Embryonic facial prominence (tissue), 1 donor: ENCODE measurements around the gene HES6.

ENCODE experiments used
- DNase-seq: peaks from one replicate; pipeline ENCODE4 v3.0.0-alpha.2; 2016; ENCODE audit errors: extremely low spot score

Gene HES6

DNA sequence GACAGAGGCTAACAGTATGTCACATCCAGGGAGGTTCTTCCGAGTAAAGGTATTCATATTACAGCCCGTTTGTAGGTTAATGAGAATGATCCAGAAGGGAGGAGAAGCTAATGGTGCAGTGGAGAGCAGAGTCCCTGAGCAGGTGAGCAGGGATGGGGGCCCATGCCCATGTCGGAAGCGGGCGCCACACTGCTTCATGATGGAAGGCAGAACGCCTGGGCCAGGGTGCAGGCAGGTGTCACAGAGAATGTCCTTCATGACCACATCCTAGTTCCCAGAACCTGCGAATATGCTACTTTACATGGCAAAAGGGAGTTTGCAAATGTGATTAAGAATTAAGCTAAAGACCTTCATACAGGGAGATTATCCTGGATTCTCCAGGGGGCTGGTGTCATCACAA is 4.0 kb downstream of the HES6 start:
- no peak for DNase-seq

DNA sequence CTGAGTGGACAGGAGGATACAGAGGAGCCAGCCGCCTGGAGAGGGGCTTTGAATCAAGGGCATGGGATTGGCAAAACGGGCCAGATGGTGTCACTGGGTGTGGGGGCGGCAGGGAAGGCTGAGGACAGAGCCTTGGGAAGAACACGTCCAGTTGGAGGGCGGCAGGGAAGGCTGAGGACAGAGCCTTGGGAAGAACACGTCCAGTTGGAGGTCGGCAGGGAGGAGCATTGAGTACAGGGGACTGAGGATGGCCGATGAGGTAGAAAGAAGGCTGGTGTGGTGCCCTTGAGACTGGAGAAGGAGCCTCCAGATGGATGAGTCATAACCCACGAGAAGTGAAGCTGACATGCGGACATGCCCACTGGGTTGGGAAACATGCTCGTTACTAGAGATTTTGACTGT is 4.5 kb downstream of the HES6 start:
- no peak for DNase-seq

DNA sequence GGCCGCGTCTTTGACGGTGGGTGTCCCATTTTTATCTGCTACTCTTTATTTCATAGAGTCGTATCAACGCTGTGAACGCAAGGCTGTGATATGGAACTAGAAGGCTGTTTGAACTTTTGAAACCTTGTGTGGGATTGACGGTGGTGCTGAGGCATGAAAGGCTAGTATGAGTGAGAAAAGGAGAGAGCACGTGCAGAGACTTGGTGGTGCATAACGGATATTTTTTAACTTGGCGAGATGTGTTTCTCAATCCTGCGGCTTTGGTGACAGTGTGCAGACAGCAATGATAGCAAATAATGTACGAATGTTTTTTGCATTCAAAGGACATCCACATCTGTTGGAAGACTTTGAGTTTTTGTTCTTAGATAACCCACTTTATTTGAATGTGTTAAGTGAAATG is 6.2 kb downstream of the HES6 start:
- no peak for DNase-seq

DNA sequence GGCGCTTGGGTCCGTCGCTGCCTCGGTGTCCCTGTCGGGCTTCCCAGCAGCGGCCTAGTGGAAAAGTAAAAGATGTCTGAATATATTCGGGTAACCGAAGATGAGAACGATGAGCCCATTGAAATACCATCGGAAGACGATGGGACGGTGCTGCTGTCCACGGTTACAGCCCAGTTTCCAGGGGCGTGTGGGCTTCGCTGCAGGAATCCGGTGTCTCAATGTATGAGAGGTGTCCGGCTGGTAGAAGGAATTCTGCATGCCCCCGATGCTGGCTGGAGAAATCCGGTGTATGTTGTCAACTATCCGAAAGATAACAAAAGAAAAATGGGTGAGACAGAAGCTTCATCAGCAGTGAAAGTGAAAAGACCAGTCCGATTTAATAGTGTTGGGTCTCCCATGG is 8.0 kb downstream of the HES6 start:
- DNase-seq, result no peak

DNA sequence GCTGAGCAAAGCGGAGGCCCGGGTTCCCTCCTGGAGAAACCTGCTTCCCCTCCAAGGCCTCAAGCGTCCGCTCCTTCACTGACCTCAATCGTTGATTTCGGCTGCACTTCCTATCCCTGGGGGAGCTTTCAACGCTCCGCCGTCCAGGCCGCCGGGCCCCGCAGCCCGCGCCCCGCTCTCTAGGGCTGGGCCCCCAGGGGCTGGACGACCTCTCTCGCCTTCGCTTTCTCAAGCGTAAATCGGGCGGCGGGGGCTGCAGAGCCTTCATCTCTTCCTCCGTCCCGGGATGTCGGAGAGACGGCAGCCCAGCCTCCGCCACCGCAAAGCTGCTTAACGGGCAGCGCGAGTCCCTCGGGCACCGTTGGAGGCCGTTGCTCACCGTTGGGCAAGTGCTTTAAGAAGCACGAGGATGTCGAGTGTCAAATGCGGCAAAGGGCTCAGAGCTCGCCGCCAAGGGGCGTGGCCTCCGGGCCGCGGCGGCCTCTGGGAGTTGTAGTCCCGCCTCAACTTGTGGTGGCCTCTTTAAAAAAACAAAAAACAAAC is 8.5 kb downstream of the HES6 start:
- no peak for DNase-seq

DNA sequence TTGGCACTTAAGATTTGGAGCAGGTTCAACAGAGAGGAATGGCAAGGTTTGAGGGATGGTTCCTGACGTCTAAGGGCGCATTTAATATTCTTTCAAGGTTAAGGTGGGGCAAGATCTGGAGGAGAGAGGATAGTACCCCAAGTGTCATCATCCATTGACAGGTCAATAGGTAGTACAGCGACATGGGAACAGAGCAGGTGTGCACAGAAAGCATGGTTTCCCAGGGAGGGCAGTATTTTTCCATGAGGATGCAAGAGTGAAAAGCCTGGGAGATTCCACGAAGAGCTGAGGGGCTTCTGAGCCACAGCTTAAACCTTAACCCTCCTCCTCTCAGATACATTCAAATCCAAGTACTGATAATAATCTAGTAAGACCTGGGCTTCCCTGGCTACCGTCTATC is 9.1 kb downstream of the HES6 start:
- no peak for DNase-seq

DNA sequence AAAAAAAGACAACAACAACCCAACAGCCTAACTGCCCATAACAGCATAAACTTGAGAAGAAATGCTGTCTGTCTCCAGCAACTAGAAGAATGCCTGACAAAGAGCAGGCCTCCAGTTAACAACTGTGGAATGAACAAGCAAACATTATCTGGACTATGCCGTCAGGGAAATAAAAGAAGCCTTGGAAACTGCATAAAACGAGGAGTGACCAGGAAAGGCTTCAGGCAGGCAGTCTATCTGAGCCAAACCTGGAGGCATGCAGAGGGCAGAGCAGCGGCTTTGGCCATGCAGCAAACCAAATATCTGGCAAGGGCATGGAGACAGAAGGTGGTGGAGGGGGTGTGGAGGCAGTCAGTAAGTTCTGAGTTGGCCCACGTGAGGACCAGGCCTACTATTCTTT is 11.1 kb downstream of the HES6 start:
- no peak for DNase-seq

DNA sequence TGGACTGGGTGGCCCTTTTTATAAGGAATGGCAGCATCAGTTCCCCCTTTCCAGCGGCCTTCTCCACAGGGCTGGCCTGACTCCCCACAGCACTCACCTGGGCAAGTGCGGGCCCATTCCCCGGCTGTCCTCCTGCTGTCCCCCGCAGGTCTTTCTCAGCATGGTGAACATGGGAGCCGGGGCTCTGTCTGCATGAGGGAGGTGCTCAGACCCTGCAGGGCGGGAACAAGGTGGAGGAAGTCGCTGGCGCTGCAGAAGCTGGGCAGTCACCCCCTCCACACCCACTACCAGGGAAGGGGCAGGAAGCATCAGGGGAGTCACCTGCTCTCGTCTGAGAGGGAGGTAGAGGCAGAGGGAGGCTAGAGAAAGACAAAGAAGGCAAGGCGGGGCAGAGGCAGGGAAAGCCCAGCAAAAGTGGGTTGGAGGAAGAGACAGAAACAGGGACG is 12.2 kb downstream of the HES6 start:
- DNase-seq, result no peak

DNA sequence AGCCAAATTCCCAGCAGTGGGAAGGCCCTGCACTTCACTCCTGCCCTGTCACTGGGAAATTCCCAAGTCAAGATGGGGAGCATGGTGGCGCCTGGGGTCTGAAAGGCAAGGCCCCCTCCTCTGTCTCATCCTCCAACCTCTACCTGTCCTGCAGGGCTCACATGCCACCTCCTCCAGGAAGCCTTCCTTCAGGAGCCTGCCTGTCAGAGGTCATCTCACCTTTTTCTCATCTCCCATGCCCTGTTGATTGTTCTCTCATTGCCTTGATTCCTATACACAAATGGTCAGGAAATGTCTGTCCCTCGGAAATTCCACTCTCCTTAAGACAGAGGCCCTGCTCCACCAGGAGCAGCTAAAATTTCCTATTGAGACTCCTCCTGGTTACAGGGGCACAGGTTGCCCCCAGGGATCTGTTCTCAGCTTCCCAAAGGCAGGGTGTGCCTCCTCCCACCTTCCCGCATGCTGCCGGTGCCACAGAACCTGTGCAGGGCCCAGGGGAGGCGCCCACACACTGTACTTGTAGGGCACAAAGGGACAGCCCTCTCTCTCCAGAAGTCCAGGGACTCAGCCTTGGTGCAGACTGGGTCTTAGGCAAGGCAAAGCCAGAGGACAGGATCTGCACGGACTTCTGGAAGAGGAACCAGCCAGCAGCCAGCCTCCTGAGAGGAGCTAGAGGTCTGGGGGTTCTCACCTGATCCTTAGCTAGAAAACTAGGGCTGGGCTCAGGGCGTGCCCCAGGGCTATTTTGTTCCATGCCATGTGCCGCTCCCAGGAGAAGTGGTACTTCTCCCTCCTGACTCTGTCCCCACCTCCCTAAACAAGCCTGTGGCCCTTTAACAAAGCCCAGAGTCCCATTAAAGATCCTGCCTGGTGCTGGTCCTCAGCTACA is 12.9 kb downstream of the HES6 start:
- DNase-seq, result no peak

DNA sequence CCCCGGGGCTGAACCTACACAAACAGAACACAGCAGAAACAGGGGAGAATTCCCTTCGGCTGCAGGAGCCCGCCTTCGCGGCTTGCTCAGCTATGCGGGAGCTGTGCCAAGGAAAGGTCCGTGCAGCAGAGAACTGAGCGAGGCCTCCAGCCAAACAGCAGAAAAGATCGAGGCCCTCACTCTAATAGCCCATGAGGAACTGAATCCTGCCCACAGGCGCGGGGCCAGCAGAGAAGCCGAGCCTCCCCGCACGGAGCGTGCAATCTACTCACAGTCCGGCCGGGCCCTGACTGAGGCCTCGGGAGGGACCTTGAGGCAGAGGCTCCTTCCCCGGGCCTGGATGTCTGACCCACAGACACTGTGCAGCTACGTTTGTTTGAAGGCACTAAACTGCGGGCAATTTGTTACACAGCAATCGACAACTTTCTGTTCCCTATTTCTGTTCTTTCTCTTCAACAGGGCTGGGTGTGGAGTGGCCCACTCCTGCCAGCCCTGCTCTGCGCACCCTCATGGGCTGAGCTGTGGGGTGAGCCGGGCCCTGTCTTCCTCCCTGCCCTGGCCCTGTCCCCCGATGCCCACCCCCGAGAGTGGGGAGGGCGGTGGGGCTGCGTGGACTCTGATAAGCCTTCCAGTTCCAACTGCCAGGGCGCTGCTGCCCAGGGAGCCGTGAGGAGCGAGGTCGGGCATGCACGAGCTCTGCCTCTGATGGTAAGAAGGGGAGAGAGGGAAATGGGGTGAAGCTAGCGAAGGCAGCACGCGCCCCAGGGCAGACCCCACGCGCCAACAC is 13.7 kb downstream of the HES6 start:
- DNase-seq, result no peak

DNA sequence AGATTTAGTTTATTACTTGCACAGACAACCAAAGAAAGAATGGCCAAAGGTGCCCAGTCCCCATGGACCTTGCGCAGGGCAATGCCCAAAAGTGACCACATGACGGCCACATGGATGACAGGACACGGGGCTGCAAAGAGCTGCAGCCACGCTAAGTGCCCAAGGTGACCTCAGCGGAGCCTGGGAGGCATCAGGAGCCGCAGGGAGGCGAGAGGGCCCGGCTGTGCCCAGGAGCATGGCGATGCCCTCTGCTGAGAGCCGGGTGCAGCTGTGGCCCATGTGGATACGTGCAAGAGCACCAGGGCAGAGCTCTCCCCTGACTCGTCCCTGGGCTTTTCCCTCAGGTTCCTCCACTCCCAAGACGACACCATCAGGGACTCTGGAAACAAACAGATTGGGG is 14.7 kb downstream of the HES6 start:
- no peak for DNase-seq

DNA sequence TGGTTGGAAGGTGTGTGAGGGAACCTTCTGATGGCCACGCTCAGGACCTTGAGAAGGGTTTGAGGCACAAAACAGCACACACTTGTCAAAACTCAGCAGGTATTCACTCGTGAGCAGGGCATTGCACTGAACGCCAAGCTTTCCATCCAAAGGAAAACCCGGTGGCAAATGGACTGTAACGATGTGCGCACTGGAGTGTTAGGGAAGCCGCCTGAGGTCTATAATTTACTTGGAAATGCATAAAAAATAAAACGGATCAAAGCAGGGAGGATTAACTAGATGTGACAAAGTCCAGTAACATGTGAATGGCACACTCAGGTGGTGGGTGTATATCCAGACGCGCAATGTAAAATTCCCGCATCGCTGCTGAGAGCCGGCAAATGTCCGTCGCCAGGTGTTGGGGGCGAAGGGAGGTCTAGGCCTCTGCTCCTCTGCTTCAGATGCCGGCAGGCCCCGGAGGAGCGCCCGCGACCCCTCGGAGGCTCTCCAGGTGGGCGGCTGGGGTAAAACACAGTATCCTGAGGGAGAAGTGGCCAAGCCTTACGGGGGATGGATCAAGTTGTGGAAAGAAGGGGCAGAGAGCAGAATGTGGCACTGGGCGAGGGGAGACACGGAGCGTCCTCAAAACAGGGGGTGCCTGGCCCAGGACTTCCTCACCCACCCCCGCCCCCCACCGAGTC is 15.3 kb downstream of the HES6 start:
- no peak for DNase-seq

DNA sequence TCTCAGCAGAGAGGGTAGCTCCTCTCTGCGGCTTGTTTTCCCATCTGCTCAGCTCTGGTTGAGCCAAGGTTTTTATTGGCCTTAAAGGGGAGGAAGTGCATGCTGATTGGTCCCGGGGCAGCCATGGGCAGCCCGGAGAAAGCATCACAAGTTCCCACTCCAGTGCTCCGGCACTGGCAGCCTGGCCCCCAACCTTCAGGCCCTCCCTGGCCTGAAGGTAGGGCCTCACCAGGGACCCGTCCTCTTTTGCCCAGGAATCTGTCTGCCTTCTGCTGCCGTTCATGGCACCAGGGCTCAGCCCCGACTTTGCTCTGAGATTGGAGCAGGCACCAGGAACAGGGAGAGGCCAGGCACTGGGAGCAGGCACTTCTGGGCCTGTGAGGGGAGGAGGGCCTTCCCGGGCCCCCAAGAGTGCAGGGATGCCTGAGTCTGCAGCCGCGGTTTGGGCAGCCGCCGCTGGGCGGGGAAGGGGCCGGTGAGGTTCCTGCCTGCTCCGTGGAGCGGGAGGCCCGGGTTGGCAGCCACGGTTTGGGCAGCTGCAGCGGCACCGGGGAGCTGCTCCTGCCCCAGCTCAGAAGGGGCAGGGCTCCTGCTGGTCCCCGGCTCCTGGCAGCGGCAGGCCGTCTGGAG is 18.8 kb downstream of the HES6 start:
- no peak for DNase-seq

DNA sequence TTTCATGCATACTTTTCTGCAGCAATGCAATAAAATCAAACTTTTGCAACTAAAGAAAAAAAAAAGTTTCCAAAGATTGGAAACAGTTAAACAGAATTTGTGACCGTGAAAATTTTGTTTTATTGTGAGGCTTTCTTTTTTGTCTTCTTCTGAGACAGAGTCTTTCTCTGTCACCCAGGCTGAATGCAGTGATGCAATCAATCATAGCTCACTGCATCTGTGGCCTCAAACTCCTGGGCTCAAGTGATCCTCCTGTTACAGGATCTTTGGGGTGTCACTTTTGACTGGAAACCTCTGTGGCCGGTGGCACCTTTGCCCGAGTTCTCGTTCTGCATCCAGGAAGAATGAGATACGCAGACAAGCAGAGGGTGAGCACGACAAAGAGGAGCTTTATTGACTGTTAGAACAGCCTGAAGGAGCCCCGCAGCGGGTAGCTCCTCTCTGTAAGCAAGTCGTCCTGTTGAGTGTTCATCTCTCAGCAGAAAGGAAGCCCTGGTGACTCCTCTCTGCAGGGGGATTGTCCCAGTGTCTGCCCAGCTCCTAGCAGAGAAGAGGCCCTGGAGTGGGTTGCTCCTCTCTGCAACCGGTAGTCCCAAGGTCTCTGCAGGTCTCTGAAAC is 19.5 kb downstream of the HES6 start:
- DNase-seq, result no peak

DNA sequence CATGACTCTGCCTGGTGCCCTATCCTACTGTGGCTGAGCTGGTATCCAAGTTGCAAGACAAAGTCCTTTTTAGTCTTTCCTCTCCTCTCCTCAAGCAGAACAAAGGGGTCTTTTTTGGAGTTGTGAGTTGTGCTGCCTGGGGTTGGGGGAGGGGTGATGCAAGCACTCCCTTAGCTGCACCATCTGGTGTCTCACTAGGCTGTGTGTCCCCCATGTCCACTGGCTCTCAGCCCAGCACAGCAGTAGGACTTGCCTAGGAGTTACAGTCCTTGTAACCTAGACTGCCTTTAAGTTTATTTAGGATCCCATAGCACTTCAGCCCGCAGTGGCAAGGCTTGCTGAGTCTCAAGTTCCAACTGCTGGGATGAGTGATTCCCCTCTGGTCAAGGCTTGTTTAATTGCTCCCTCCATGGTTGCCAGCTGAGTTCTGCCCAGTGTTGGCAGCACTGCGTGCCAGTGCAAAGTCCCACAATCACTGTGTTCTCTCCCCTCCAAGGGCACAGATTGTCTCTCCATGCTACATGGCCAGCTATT is 23.1 kb downstream of the HES6 start:
- no peak for DNase-seq

DNA sequence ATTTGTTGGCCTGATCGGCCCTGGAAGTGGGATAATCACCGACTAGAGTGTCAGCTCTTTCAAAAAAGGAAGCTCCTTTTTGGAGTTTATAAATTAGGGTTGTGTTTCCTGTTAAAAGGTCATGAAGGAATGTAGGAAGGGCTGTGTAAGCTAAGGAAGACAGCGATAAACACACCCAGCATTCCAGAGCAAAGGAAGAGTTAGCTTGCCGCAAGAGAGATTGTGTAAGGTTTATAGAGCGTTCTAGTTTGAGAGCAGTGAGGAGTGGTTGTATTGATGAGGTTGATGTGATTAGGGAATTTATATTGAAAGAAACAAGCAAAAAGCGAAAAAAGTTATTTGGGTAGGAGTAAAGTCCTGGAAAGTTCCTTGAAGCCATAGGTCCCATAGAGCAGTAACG is 32.8 kb downstream of the HES6 start:
- no peak for DNase-seq

DNA sequence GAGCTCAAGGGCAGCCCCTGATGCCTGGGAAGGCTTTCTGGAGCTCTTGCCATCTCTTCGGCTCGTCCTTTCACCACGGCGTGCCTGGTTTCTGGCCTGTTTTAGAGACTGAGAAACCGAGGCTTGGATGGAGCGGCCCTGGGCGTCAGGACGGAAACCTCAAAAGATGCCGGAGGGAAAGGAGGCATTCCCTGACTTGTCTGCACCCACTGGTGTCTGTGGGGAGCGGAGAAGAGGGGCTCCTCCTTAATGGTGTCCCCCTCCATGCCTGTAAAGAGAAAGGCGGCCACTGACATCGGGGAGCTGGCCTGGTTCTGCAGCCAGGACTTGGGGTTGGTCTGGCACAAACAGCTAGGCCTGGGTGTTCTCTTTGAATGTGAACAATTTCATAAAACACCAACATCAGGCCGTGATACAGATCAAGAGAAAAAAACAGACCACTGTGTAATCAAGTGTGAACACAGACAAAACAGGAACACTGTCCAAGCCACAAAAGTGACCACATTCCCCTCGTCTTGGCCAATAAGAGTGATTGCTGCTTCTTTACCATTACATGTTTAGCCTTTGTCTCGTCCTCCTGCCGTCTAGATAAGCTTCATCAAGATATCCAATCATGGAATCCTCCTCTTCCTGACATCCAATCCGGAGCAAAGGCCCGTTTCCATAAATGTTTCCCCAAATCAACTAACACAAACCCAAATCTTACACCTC is 35.7 kb downstream of the HES6 start:
- DNase-seq, result no peak

DNA sequence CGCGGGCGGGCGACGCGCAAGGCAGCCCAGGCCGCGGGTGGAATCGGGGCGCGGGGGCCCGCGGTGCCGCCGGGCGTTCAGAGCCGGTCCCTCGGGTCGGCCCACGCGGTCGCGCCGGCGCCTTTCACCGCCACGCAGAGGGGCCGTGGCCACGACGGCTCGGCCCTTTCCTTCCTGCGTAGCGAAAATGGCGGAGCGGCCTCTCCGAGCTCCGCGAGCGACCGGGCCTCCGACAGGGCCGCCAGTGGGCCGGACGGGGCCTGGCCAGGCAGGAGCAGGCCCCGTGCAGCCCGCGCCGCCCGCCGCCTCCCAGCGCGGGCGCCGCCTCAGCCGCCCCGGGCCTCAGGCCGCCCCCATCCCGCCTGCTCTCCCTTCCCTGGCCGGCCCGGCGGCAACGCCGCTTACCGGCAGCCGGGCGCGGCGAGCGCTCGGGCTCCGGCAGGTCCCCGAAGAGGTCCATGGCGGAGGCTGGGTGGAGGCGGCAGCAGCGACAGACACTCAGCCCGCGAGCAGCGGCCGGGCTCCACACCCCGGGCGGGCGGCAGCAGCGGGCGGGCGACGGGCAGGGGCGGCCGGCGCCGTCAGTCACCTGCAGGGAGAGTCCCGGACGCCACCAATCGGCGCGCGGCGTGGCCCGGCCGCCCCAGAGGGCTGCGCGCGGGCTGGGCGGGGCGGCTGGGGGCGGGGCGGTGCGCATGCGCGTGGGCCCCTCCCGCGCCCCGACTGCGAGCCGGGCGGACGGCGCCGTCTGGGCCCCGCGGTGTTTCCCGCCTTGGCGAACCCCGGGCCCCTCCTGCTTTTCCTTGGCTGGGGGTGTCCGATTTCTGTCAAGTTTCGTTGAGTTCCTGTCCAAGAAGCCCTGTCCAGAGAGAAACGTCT is 36.5 kb downstream of the HES6 start, which contains the start of gene ILKAP:
ILKAP (minus strand) TSS at position 602 of the 879 bp plus-strand sequence; CDS start at position 460, 142 bp downstream.
- DNase-seq, result peak; percentile 78
